ENCODE measurements around the gene ATP6V1F.

The ATP6V1F gene

GRCh38 chr7:128862571-128863432 is at the start of gene ATP6V1F:
Gene ATP6V1F, plus strand, starts transcription at chr7:128862856. Its CDS starts 49 bp downstream, at chr7:128862905.
- peak; percentile 98 for DNase-seq

- no peak for DNase-seq
Observed at GRCh38 chr7:128814499-128814898, 48.2 kb upstream of the ATP6V1F start.

- no peak for DNase-seq
Observed at GRCh38 chr7:128815289-128815942, 47.2 kb upstream of the ATP6V1F start.

GRCh38 chr7:128818694-128819093 is 44.0 kb upstream of the ATP6V1F start:
- no peak for DNase-seq

GRCh38 chr7:128821724-128822123 is 40.9 kb upstream of the ATP6V1F start:
- DNase-seq: no peak

- no peak for DNase-seq
Observed at GRCh38 chr7:128826512-128826911, 36.1 kb upstream of the ATP6V1F start.

- no peak for DNase-seq
Observed at GRCh38 chr7:128826916-128827247, 35.8 kb upstream of the ATP6V1F start.

- no peak for DNase-seq
Observed at GRCh38 chr7:128827248-128827958, 35.3 kb upstream of the ATP6V1F start.

GRCh38 chr7:128827971-128828711 is 34.5 kb upstream of the ATP6V1F start:
- no peak for DNase-seq

- no peak for DNase-seq
Observed at GRCh38 chr7:128829391-128830166, 33.1 kb upstream of the ATP6V1F start.

GRCh38 chr7:128830231-128831177 is 32.2 kb upstream of the ATP6V1F start, which contains the start of gene FLNC:
Gene FLNC, plus strand, starts transcription at chr7:128830406. Its CDS starts 232 bp downstream, at chr7:128830638.
- DNase-seq: peak; percentile 47

GRCh38 chr7:128831178-128831993 is 31.3 kb upstream of the ATP6V1F start:
- DNase-seq: peak; percentile 20

- peak; percentile 26 for DNase-seq
Observed at GRCh38 chr7:128831994-128832879, 30.4 kb upstream of the ATP6V1F start.

- no peak for DNase-seq
Observed at GRCh38 chr7:128832880-128833147, 29.8 kb upstream of the ATP6V1F start.

GRCh38 chr7:128833148-128833945 is 29.3 kb upstream of the ATP6V1F start:
- DNase-seq: no peak

- no peak for DNase-seq
Observed at GRCh38 chr7:128833946-128834325, 28.7 kb upstream of the ATP6V1F start.

- DNase-seq: no peak
Observed at GRCh38 chr7:128835231-128835751, 27.4 kb upstream of the ATP6V1F start.

Data from hematopoietic multipotent progenitor cell treated with erythropoietin and hydrocortisone succinate and interleukin-3 and kit ligand, for 6 days (in vitro differentiated cells).